Fibroblast of pulmonary artery (primary cell): ENCODE measurements around the gene EID2B.

Experiments
- DNase-seq: peaks from one replicate; pipeline ENCODE4 v3.0.0-alpha.2; 2010; ENCODE audit warnings: low read depth
- H3K4me3 ChIP-seq: replicated peaks from 2 replicates; pipeline ENCODE4 v1.5.1; 2011; ENCODE audit warnings: low read depth, mild to moderate bottlenecking, control low read depth, low read length, moderate library complexity
- TF ChIP-seq, protein P1 (sequence below): IDR thresholded peaks from 2 replicates; pipeline ENCODE4 v1.5.1; 2011; ENCODE audit warnings: mild to moderate bottlenecking, control low read depth, low read length, inconsistent platforms; ENCODE audit errors: missing control alignments

Gene EID2B

DNA sequence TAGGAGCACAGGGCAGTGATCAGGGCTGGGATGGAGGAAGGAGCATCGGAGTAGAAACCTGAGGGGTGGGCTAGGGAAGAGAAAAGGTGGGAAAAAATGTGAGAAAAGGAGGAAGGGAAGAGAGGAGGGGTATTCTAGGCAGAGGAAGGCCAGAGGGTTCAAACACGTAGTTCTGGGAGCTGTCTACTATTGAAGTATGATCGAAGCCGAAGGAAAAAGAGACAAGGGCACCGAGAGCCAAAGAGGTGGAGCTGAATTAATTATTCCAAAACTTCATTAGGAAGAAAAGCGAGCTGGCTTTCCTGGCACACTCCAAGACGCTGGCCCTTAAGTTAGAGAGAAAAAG lies 26.1 kb downstream of the EID2B start:
- TF ChIP-seq, protein P1, sequence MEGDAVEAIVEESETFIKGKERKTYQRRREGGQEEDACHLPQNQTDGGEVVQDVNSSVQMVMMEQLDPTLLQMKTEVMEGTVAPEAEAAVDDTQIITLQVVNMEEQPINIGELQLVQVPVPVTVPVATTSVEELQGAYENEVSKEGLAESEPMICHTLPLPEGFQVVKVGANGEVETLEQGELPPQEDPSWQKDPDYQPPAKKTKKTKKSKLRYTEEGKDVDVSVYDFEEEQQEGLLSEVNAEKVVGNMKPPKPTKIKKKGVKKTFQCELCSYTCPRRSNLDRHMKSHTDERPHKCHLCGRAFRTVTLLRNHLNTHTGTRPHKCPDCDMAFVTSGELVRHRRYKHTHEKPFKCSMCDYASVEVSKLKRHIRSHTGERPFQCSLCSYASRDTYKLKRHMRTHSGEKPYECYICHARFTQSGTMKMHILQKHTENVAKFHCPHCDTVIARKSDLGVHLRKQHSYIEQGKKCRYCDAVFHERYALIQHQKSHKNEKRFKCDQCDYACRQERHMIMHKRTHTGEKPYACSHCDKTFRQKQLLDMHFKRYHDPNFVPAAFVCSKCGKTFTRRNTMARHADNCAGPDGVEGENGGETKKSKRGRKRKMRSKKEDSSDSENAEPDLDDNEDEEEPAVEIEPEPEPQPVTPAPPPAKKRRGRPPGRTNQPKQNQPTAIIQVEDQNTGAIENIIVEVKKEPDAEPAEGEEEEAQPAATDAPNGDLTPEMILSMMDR = no peak
- DNase-seq = no peak
- H3K4me3 ChIP-seq = no peak overlapping the region

DNA sequence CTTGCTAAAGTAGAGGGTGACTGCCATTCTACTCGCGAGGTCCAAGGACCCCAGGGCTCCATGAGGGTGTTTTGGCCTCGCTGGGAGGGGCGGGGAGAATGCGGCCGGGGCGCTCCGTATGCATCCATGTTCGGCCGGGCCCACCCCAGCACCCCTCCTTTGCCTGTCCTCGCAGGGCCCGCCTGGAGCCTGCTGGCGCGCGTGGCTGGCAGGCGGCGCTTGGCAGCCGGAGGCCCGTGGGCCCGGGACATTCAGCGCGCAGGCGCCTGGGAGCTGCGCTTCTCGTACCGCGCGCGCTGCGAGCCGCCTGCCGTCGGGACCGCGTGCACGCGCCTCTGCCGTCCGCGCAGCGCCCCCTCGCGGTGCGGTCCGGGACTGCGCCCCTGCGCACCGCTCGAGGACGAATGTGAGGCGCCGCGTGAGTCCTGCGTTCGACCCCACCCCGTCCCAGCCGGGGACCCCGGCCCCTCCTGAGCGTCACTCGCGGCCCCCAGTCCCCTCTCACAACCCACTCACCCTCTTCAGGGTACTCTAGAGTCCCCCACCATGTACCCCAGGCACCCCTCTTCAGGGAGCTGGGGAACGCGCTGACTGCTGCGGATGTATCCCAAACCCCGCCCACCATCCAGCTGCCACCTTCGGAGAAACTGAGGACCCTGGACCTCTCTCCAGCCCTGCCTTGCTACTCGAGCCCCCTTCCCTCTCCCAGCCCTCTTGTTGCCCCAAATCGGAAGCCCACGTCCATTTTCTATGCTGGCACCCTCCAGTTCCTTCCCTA lies 29.8 kb downstream of the EID2B start:
- no peak overlapping the region for H3K4me3 ChIP-seq
- TF ChIP-seq, protein P1 = peak; percentile 10
- peak; percentile 77 for DNase-seq

DNA sequence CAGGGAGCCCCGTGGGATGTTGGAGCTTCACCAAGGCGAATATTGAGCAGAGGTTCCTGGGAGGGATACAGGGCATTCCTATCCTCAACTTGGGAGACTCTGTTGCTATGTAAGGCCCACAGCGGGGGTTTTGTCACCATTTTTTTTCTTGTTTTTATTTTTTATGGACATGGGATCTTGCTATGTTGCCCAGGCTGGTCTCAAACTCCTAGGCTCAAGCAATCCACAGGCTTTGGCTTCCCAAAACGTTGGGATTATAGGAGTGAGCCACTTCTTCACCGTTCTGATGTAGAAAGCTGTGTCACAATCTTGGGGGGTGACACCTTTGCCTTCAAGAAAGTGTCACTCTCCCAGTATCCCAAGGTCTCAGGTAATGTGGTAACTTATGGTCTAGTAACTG lies 31.3 kb downstream of the EID2B start:
- no peak overlapping the region for H3K4me3 ChIP-seq
- DNase-seq = no peak
- TF ChIP-seq, protein P1 = no peak

DNA sequence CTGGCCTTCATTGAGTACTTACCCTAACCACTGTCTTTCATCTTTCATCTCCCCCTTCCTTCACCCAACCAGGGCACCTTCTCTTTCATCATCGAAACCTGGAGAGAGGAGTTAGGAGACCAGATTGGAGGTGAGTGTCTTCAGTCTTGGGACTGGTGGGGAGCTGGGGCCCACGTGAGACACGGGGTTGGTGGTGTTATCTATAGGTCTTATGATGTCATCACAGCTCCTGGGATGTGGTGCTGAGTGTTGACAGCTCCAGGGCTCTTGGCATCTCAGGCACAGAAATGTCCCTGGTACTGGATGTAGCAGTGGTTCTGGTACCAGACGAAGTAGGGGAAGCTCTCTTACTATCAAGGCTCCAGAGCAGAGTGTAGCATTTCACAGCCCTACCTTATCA lies 32.1 kb downstream of the EID2B start:
- TF ChIP-seq, protein P1 = no peak
- no peak for DNase-seq
- no peak overlapping the region for H3K4me3 ChIP-seq

DNA sequence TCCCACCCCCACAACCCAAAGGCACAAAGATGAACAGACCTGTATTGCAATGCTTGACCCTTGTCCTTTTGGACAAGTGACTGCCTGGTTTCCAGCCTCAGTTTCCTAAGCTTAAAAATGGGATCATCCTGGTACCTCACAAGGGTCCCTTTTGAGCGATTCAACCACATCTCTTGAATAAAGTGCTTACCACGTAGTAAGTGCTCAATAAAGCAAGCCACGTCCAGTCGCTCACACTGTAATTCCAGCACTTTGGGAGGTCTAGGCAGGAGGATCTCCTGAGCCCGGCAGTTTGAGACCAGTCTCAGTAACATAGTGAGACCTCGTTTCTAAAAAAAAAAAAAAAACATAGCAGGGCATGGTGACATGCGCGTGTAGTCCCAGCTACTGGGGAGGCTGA lies 32.7 kb downstream of the EID2B start:
- TF ChIP-seq, protein P1 = no peak
- H3K4me3 ChIP-seq = no peak overlapping the region
- DNase-seq = no peak

DNA sequence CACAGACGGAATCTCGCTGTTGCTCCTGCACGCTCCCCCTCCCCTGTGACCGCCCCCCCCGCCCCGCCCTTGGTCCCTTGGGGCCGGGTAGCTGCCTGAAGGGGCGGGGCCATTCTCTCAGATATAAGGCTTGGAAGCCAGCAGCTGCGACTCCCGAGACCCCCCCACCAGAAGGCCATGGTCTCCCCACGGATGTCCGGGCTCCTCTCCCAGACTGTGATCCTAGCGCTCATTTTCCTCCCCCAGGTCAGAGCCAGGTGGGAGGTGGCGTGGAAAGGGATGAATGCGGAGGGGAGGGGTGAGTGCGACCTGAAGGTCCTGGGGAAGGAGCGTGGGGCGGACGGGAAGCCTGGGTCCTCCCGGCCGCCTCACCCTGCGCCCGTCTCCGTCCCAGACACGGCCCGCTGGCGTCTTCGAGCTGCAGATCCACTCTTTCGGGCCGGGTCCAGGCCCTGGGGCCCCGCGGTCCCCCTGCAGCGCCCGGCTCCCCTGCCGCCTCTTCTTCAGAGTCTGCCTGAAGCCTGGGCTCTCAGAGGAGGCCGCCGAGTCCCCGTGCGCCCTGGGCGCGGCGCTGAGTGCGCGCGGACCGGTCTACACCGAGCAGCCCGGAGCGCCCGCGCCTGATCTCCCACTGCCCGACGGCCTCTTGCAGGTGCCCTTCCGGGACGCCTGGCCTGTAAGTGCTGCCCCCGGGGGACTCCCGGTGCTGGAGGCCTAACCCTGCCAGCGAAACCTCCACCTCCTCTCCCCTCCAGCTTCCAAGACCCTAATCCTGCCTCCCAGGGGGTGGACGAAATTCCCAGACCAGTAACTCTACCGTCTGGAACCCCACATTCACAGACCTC lies 33.6 kb downstream of the EID2B start, which contains the start of gene DLL3:
Gene DLL3 (plus strand): TSS at position 150 of the 845 bp plus-strand sequence. CDS start 28 bp downstream, at position 178.
- DNase-seq = no peak
- TF ChIP-seq, protein P1 = no peak
- H3K4me3 ChIP-seq = peak within 1 kb of the TSS; percentile 27
